ENCODE data around the gene GABRB2.
"Not testable (repeated sequence)": the region's sequence is repeated elsewhere in the genome, so short reads cannot be mapped to it uniquely, and the experiment has no call there.

DNA sequence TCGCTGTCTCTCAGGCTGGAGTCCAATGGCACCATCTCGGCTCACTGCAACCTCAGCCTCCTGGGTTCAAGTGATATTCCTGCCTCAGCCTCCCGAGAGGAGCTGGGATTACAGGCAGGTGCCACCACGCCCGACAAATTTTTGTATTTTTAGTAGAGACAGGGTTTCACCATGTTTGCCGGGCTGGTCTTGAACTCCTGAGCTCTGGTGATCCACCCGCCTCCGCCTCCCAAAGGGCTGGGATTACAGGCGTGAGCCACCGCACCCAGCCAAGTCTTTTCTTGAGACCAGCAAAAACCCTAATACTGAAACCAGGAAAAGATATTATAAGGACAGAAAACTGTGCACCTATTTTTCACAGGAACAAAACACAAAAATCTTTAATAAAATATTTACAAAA lies 41.4 kb downstream of the GABRB2 start:
- TF ChIP-seq, protein P1, sequence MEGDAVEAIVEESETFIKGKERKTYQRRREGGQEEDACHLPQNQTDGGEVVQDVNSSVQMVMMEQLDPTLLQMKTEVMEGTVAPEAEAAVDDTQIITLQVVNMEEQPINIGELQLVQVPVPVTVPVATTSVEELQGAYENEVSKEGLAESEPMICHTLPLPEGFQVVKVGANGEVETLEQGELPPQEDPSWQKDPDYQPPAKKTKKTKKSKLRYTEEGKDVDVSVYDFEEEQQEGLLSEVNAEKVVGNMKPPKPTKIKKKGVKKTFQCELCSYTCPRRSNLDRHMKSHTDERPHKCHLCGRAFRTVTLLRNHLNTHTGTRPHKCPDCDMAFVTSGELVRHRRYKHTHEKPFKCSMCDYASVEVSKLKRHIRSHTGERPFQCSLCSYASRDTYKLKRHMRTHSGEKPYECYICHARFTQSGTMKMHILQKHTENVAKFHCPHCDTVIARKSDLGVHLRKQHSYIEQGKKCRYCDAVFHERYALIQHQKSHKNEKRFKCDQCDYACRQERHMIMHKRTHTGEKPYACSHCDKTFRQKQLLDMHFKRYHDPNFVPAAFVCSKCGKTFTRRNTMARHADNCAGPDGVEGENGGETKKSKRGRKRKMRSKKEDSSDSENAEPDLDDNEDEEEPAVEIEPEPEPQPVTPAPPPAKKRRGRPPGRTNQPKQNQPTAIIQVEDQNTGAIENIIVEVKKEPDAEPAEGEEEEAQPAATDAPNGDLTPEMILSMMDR (IDR thresholded peaks at IDR 0.05; ENCODE audit: insufficient read depth, low read length, poor library complexity, severe bottlenecking): not testable (repeated sequence)
- not testable (repeated sequence) for TF ChIP-seq EZH2phosphoT487 (conservative IDR thresholded peaks at IDR 0.05; ENCODE audit: low read length)

Measured in SU-DHL-6 (cell line).